GM21526 (cell line): ENCODE measurements around the gene XPO6.

Experiments used
- ATAC-seq: cut with Tn5 transposase; IDR thresholded peaks from one replicate; pipeline ENCODE4 v1.9.1; 2021; ENCODE audit warnings: moderate library complexity; ENCODE audit not compliant: unreplicated experiment, low FRiP score

Gene XPO6

DNA sequence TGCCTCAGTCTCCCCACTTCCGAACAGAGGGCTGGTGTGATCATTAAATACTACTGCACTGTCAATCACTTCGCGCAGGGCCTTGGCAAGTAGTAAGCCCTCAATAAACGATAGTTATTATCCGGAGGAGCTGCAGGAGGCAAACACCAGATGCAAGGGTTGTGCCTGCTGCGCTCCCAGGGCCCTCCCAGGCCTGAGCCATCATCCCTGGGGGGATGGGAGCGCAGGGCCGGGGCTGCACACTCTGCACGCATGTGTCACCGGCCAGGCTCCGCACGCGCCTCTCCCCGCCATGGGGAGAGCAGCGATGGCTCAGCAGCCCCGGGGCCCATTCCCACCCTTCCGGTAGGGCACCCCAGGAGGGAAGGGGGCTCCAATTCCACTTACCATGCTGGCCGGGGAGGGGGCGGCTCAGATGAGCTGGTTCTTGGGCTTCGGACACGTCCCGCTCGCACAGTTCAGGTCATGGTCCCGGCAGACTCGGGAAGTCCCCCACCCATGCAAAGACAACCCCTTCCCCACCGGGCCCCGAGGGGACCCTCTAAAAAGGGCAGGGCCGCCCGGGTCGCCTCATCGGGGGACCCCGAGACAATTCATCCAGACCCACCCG lies 681 bp downstream of the XPO6 start:
- no peak for ATAC-seq

DNA sequence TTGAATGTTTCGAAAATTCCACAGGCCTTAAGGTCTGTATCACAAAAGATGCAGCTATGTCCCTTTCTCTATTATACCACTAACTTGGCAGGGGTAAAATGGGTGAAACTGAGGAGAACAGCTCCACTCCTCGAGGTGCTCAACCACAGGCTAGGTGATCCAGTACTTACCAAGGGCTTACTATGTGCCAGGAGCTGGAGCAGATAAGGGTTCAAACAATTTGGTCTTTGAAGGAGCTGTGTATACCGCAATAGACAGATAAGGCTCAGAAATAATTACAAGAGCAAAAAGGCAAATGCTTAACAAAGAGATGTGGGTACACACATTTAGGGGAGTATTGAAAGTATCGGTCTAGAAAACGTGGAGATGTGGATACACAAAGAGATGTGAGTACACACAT lies 1.5 kb downstream of the XPO6 start:
- ATAC-seq, result no peak

DNA sequence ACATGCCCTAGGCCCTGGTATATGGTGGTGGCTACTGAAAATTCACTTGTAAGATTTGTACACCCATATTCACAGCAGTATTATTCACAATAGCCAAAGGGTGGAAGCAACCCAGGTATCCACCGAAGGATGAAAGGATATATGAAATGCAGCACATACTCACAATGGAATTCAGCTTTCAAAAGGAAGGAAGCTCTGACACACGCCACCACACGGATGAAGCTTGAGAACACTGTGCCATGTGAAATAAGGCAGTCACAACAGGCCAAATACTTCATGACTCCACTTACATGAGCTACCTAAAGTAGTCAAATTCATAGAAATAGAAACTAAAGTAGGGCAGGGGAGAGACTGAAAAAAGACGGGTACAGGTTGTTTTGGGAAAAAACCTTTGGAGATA lies 2.9 kb downstream of the XPO6 start:
- no peak for ATAC-seq

DNA sequence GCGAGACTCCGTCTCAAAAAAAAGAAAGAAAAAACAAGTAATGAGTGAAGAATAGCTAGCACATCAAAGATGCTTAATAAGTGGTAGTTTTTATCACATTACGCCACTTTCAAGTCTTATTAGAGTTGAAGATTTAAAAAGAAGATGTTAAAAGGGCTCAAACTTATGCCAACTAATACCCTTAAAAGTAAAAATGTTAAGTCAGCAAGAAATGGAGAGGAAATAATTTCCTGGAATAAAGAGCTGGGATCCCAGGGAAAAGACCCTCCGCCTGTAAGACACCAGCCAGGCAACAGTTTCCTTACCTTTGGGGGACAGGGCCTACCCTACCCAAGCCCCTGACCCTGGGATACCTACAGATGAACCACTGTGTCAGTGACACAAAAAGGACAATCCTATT lies 3.6 kb downstream of the XPO6 start:
- ATAC-seq, result no peak

DNA sequence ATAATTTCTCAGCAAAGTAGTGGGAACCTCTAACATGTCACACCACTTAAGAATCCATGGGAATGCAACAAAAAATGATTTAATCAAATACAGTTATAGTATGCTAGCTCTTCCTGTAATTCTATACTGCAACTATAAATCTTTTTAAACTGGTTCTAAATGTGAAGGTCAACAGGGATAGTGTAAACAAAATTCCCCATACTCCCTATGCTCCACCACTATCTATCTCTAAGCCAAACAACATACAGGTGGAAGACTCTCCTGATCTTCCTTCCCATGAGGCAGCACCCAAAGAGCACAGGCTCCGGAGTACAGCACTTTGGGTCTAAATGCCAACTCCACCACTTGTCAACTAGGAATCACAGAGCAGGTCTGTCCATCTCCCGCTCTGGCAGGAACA lies 4.4 kb downstream of the XPO6 start:
- ATAC-seq, result no peak

DNA sequence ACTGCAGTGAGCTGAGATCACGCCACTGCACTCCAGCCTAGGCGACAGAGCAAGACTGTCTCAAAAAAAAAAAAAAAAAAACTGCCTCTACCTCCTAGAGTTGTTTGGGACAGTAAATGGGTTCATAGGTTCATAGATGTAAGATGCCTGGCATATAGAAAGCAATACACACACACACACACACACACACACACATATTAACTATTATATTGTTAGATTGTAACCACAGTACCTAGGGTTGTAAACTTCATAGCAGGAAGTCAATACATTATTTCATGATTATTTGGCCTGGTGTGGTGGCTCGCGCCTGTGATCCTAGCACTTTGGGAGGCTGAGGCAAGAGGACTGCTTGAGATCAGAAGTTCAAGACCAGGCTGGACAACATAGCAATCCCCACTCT lies 5.8 kb downstream of the XPO6 start:
- no peak for ATAC-seq

DNA sequence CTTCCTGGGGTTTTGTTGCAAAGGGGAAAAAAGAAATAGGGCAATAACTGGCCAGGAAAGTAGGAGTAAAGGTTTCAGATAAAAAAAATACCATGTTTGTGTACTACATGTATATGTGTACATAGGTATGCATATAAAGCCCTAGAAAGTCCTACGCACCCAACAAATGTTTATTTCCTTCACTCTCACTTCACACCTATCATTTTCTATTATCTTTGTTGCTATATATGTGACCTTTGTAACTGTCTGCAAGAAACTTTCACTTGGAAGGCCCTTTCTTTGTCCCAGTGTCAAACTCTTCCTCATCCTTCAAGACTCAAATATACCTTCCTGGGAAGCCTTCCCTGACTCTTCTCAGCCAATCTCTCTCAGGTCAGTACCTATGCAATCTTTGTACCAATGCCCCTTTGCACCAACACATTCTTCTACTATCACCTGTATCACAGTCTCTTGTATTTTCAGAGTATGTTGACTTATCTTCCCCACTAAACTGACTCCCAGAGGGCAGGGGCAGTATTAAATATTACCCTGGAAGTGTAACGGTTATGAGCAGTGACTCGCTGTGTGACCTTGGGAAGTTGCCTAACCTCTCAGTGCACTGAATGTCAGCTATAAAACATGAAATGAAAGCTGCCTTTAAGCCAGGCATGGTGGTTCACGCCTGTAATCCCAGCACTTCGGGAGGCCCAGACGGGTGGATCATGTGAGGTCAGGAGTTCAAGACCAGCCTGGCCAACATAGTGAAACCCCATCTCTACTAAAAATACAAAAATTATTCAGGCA lies 6.5 kb downstream of the XPO6 start:
- ATAC-seq, result no peak

DNA sequence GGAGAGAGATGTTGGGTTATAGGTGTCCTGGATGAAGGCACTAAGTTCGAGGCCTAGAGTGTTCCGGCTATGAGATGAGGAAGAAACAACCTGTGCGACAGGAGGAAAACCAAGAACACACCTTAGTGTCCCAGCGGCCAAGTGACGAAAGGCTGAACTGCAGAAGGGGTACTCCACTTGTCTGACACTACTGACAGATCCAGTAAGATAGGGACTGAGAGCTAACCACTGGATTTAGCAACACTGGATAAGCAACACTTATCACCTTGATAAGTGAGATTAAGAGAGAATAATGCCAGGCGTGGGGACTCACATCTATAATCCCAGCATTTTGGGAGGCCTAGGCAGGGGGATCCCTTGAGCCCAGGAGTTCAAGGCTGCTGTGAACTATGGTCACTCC lies 7.1 kb downstream of the XPO6 start:
- ATAC-seq, result no peak

DNA sequence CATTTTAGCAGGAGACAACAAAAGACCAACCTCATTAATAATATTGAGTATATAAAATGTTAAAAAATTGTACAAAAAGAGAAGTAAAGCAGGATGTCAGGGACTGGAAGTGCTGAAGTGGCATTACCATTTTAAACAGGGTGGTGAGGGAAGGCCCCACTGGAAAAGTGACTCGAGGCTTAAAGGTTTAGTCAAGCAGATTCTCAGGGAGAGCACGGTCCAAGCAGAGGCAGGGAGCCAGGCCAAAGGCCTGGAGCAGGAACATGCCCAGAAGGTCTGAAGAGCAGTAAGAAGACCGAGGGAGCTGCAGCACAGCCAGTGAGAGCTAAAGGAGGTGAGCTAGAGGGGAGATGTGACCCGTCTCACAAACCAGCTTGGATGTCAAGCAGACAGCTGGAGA lies 7.6 kb downstream of the XPO6 start:
- no peak for ATAC-seq

DNA sequence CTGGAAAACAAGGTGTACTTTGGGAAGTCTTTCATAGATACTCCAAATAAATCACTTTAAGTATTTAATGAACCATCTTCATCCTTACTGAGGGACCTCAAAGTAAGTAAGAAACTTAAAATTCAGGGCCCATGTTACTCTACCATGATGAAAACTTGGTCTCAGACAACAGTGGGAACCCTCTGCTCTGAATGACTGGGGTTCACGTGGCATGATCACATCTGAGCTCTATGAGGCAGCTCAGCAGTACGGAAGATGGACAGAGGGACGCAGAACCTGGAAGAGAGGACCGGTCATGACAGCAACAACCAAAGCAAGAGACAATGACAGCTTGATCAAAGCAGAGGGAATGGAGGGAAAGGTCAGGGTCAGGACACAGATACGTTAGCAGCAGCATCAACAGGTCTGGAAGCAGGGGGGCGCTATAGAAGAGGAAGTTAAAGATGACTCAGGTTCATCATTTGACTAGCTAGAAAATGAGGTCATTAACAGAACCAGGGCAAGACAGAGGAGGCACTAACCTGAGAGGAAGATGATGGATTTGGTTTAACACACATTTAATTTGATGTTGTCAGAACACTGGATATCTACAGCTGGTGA lies 9.5 kb downstream of the XPO6 start:
- ATAC-seq, result no peak

DNA sequence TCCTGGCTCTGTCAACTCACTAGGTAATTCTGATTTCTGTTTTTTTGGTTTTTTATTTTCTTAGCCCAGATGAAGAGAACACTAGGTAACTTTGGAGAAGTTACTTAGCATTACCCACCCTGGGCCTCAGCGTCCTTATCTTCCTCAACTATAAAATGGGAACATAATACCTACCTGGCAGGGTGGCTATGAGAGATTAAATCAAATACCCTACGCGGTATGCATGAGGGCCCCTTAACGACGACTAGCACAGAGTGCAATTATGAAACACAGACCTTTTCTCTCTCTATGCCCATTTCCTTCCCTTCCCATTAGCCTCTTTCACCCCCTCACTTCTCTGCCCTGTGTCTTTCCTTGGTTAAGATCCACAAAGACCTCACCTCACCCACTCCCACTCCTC lies 11.1 kb downstream of the XPO6 start:
- no peak for ATAC-seq

DNA sequence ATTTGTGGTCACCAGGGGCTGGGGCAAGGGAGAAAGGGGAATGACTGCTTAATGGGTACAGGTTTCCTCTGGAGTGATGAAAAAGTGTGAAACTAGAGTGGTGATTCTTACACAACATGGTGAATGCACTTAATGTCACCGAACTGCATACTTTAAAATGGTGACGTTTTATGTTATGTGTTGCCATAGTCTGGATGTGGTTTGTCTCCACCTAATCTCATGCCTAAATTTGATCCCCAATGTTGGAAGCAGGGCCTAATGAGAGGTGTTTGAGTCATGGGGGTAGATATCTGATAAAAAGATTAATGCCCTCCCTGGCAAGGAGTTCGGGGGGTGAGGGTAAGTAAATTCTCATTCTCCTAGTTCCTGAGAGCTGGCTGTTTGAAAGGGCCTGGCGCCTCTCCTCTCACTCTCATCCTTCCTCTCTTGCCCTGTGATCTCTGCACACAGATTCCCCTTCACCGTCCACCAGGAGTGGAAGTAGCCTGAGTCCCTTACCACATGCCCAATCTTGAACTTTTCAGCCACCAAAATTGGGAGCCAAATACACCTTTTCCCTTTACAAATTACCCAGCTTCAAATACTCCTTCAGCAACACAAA lies 15.3 kb downstream of the XPO6 start:
- no peak for ATAC-seq

DNA sequence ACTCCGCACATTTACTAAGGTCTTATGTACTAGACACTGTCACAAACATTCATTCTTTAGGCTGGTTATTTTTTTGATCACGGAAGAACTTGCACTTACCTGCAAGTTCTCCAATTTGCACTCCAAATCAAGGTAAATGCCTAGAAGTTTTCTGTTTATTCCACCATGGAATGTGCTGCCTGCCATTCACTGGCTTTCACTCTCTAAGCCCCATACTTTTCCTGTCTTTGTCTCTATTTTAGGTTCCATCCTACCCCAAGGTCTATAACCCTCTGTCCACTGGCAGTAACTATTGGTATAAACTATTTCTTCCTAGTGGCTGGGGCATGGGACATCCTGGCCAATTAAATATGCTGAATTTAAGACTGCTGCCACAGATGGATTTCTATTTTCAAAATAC lies 15.9 kb downstream of the XPO6 start:
- ATAC-seq, result no peak

DNA sequence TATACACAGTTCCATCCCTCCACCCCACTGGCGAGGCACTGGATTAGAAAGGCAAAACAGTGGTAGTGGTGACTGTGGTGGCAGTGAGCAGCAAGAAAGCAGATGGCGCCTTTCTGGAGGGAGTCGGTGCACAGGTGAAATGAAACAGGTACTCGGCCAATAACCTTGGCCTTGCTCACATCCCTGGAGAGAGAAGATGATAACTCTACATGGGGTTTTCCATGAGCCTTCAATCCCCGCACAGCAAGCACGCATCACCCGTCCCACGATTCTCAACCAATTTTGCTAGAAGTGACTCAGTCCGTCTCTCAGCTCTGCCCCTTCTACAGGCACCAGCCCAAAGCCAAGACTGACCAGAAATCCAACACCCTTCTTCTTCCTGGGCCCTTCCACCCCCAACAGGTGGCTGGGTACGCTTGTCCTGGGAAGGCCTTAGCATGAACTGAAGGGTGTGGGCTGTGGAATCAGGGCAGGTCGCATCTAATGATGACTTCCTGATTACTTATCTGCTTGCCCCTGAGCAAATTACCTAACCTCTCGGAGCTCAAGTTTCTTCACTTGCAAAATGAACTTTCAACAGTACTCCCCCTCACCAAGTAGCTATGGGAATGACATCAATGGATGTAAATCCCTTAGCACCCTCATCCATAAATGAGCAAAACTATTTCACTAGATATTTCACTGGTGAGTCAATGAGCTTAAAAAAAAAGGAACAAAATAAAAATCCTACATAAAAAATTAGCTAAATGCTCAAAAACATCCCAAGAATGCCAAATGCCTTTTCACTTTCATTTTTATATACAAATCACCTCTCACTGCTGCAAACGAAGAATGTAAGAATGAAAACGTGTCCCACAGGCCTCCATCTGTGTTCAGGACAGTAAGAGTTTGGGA lies 18.0 kb downstream of the XPO6 start:
- peak; percentile 22 for ATAC-seq

DNA sequence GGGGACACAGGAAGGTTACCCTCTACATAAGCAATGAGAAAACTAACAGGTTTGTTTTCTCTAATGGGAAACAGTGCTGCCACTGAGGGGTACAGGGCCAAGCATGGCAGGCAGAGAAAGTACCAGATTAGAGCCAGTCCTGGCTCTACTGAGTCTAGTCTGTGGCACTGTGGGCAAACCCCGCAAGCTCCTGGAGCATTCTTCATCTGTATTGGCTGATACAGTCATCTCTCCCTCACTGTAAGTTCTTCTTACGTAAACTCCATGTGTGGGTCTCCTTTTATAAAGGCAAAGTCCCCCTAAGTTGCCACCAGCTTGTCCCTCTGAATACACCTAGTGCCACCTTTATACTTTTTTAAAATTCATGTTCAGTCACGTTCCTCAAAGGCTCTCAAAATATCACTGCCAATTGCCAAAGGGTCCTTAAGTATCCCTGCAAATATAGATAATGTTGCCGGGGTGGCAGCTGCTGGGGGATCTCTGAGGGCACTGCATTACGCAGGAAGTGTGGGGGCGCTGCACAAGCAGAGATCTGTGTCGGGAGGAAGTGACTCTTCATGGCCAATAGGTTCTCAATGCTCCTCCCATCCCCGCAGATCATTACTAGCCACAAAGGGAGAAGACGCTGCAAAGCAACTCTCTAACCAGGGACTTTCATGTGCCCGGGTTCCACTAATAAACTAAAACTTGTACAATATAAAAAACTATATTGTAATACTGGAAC lies 18.8 kb downstream of the XPO6 start:
- peak; percentile 41 for ATAC-seq

DNA sequence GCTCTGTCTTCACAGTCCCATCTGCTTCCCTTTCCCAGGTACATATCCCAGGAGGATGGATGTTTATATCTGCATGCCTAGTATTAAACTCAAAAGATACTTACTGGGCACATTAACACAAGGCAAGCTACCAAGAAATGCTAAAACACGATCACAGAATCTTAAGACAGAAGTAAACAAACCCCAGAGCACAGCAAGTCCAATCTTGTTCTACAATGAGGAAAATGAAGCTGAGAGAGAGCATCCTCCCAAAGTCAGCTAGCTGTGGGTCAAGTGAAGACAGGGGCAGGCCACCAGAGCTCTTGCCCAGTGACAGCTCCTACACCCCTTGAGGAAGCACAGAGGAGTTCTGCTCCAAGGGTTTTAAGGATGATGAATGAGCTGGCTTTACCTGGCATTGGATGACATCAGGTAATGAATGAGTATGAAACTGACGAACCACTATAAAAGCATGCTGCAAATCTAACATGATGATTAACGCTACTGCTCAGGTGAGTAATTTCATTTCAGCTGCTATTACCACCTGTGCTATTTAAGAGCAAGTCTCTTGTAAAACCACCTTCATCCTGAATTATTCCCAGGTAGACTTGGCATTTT lies 20.3 kb downstream of the XPO6 start:
- ATAC-seq, result no peak

DNA sequence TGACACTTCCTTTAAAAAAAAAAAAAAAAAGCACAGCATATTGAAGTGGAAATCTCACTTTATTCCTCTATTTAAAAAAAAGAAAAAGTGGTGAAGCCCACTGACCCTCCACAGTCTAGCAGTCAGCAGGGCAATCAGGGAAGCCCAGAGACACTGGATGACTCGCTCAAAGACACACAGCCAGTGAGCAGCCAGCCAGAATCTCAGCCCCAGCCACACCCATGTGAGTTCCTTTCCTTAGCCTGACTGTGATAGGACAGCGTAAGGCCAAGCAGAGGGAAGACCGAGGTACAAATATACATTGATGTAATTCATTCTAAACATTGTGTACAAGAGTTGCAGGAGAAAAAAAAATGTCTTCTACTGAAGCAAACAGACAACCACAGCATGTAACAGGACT lies 22.5 kb downstream of the XPO6 start:
- ATAC-seq, result no peak

DNA sequence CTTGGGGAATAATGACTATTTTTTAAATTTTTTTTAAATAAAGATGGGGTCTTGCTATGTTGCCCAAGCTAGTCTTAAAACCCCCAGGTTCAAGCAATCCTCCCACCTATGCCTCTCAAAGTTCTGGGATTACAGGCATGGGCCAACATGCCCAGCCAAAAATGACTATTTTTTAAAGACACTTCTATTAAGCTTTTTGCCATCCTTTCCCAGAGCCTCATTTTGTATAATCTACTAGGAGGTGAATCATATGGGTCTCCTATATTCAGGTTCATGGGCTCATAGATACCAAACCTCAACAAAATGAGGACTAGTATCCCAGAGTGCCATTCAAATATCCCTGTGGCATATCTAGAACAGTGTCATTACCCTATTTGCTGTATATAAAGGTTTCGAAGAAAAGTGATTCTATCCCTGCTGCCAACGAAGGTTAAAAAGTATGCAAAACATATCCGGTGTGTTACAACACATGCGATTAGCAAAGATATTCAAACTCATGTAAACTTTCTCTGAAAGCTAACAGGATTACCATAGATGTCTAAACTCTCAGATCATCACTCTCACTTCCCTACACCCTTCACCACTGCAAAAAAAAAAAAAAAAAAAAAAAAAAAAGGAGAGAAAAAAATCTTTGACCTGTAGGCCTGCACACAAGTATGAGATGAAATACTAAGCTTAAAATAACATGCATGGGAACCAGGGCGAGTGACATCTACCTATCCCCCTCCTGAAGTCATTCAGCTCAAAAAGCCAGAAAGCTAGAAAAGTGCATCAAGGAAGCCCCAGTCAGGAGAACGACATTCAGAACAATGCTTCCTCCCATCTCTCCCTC lies 23.5 kb downstream of the XPO6 start:
- peak; percentile 63 for ATAC-seq

DNA sequence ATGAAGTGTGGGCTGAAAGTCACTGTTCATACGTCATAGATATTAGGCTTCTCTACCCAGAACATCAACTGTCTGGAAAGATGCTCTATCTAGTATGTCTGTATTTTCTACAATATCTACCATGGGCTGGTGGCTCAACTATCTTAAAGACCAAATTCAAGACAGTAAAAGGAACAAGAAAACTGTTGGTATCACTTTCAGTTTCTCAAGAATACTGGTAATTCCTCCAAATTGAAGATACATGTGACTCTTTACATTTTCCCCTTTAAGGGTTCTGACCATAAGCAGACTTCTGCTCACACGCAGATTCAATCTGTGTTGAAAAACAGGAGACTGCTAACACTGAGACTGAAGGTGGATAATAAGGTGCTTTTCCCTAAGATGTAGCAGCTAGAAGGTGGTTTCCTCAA lies 24.2 kb downstream of the XPO6 start:
- no peak for ATAC-seq
